LNCAP (cell line): ENCODE measurements around the gene PSMD11.

Source experiments
- TF ChIP-seq, protein P1 (sequence below): fragments of 450-650 bp; IDR thresholded peaks from 2 replicates; pipeline ENCODE4 v1.5.1; 2017; ENCODE audit warnings: mild to moderate bottlenecking

PSMD11 gene

DNA sequence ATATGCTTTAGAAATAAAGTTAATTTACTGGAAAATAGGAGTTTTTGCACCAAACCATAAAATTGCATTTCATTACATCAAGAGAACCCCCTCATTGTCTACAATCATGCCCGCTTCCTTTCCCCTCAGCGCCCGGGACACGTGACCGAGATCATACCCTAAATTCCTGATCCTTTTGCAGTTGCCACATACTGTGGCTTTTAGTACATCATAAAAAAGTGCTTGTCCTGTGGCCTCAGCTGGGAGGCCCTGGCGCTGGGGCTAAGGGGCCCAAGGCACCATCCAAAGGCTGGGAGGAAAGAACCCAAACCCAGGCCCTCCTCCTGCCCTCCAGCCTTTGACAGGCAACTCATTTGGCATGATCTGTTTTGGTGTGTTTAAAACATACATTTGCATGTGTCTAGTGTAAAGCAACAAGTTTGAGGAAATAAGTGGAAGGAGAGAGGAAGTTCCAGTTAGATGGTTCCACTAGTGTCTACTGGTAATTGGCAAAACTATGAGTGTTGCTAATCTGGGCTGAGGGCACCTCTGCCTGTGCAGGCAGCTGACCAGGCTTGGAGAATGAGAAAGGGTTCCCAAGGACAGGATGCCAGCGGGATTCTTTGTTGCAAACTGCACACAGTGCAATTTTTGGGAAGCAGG is 48.5 kb downstream of the PSMD11 start:
- TF ChIP-seq, protein P1, sequence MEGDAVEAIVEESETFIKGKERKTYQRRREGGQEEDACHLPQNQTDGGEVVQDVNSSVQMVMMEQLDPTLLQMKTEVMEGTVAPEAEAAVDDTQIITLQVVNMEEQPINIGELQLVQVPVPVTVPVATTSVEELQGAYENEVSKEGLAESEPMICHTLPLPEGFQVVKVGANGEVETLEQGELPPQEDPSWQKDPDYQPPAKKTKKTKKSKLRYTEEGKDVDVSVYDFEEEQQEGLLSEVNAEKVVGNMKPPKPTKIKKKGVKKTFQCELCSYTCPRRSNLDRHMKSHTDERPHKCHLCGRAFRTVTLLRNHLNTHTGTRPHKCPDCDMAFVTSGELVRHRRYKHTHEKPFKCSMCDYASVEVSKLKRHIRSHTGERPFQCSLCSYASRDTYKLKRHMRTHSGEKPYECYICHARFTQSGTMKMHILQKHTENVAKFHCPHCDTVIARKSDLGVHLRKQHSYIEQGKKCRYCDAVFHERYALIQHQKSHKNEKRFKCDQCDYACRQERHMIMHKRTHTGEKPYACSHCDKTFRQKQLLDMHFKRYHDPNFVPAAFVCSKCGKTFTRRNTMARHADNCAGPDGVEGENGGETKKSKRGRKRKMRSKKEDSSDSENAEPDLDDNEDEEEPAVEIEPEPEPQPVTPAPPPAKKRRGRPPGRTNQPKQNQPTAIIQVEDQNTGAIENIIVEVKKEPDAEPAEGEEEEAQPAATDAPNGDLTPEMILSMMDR, result no peak

DNA sequence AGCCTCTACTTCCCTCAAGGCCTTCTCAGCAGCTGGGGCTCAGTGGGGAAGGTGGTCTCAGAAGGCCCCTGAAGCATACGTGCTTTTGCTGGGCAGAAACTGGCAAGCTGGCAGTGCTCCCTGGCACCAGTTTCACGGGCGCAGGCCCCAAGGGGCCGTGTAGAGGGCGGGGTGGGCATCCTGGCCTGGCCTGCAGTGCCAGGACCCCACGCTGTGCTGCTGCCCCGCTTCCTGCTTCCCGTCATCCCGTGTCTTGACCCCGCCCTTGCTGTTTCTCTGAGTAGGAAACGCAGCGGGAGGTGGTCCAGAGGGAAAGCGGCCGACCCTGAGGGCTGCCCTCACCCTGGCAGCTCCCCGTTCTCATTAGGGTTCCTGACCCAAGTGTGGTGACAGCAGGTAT is 49.3 kb downstream of the PSMD11 start:
- TF ChIP-seq, protein P1, result no peak

DNA sequence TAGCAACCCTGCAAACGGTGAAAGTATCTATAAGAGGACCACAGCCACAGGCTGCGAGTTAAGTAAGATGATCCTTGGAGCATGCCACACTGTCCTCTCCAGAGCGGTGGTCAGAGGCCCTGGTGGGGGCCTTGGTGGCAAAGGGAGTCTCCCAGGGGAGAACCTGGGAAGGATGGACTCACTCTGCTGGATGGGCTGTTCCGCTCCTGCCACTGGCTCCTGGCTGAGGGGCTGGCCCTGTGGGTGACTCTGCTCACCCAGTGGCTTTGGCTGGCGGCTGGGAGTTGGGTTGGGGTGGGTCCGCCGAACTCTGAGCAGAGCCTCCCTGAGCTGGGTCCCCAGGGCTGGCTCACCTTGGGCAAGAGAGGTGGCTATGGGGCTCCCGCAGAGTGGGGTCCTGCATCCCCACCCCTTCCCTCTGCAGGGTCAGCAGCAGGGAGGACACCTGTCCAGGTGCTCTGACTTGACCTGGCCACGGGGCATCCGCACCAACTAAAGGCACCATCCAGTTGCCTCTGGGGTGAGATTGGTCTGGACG is 49.7 kb downstream of the PSMD11 start:
- TF ChIP-seq, protein P1, result no peak

DNA sequence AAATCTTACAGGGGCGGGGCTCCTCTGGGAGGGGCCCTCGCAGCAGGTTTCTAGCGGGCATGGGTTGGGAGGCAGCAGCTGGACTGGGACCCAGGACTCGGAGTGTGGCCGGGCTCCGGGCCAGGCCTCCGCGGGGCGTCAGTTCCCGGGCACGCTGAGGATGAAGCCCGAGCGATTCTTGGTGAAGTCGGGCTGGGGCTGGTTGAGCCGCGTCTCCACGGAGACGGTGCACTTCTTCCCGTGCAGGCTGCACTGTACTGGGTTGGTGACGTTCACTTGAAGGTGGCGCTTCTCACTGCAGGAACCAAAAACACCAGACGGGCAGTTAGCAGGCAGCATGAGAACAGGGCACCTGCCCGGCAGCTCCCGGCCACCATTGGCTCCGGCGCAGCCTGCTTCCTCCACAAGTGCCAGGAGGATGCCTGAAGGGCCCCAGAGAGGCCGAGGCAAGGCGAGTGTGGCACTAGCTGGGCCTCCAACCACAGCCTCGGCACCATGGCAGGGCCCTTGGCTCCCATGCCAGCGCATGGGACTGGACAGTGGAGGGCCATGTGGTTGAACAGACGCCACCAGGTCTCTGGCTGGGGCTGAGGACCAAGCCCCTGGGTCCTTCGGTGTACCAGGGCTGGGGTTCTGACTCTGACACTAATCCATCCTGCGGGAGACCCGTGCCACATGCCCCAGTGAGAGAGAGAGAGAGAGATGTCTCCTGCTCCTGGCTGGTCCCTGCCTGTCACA is 50.5 kb downstream of the PSMD11 start:
- TF ChIP-seq, protein P1, result no peak

DNA sequence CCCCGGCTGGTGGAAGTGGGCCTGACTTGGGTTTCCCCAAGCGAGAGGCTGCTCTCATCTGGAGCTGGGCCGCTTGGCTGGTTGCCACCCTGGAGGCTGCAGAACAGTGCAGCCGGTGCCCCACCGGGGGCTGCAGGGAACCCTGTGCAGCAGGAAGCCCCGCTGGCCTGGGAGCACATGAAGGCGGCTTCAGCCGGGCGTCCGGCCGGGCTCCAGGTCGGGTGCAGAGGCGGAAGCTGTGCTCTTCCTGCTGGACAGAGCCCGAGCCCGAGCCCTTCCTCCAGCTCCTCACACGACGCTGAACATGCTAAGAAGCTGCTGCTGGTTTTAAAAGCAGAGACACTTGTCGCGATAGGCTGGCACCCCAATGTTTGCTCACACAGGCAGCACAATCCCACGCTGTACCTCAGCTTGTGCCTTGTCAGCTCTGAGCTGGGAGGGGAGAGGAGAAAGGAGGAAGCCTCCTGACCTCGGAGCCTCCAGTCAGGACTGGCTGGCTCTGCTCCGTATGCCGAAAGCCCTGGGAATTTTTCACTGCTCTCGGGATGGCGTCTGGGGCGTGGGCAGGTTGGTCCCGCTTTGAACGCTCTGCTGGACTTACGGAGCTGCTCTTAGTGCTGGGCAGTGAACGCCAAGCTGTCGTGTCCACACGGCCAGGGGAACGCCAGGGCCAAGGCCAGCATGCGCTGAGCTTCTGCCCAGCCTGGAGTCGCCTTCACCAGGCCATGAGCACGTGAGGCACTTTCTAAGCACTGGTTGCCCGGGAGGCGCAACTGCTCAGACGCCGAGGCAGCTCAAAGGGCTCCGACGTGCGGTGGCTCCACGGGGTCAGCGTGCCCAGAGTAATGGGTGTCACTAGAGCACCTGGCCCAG is 51.3 kb downstream of the PSMD11 start:
- TF ChIP-seq, protein P1, result no peak

DNA sequence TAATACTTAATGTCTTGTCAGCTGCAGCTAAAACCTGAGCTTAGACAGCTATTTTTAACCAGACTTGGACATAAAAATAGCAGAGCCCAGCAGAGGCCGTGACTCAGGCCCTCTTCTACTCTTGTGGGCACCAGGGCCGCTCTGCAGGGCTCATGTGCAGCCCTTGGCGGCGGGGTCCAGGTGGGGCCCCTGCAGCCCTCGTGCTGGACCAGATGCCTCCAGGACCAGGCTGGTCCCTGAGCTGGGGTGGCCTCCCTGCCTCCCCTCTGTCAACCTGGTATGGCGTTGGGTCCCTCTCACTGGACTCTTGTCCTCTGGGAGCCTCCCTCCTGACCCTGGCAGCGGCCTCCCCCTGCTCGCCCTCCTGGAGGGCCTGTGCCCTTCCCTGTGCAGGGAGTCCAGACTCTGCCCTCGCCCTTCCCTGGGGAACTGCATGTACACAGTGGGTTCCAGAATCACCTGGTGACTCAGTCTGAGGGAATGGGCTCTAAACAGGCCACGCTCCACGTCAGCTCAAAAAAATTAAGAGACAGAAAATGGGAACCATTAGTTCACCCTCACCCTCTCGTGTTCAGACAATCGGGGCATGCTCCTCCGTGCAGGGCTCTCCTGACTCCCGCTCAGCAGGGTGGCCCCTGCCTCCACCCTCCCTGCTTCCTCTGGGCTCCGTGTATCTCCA is 52.2 kb downstream of the PSMD11 start:
- TF ChIP-seq, protein P1, result no peak
